ENCODE results near the gene KCNQ1.
A peak's percentile ranks its signal among the peaks of the same experiment; 100 is the strongest.

Gene KCNQ1

GRCh38 chr11:2521733-2522630, 77.2 kb downstream of the KCNQ1 start:
- DNase-seq (ENCODE audit: low read depth): no peak

- DNase-seq (ENCODE audit: low read depth): no peak
These were observed 77.9 kb downstream of the KCNQ1 start for GRCh38 chr11:2522631-2523255.

GRCh38 chr11:2523821-2524391, 79.1 kb downstream of the KCNQ1 start:
- DNase-seq (ENCODE audit: low read depth): no peak

- no peak for DNase-seq (ENCODE audit: low read depth)
These were observed 79.8 kb downstream of the KCNQ1 start for GRCh38 chr11:2524446-2525165.

- DNase-seq (ENCODE audit: low read depth): no peak
These were observed 80.5 kb downstream of the KCNQ1 start for GRCh38 chr11:2525166-2525861.

GRCh38 chr11:2525941-2526807, 81.4 kb downstream of the KCNQ1 start:
- DNase-seq (ENCODE audit: low read depth): no peak

- DNase-seq (ENCODE audit: low read depth): no peak
These were observed 82.1 kb downstream of the KCNQ1 start for GRCh38 chr11:2526808-2527381.

GRCh38 chr11:2527621-2528291, 82.9 kb downstream of the KCNQ1 start:
- DNase-seq (ENCODE audit: low read depth): no peak

GRCh38 chr11:2528301-2529050, 83.7 kb downstream of the KCNQ1 start:
- DNase-seq (ENCODE audit: low read depth): no peak

GRCh38 chr11:2529173-2529572, 84.4 kb downstream of the KCNQ1 start:
- no peak for DNase-seq (ENCODE audit: low read depth)

GRCh38 chr11:2529636-2530035, 84.8 kb downstream of the KCNQ1 start:
- DNase-seq (ENCODE audit: low read depth): no peak

GRCh38 chr11:2530131-2530854, 85.5 kb downstream of the KCNQ1 start:
- DNase-seq (ENCODE audit: low read depth): no peak

GRCh38 chr11:2530855-2531200, 86.0 kb downstream of the KCNQ1 start:
- DNase-seq (ENCODE audit: low read depth): no peak

- DNase-seq (ENCODE audit: low read depth): peak; percentile 48
These were observed 86.6 kb downstream of the KCNQ1 start for GRCh38 chr11:2531277-2531986.

GRCh38 chr11:2531987-2532703, 87.3 kb downstream of the KCNQ1 start:
- no peak for DNase-seq (ENCODE audit: low read depth)

- peak; percentile 83 for DNase-seq (ENCODE audit: low read depth)
These were observed 88.1 kb downstream of the KCNQ1 start for GRCh38 chr11:2532704-2533586.

Data from T follicular helper cell (primary cell).